Dendritic cell treated with granulocyte-macrophage colony-stimulating factor and Interleukin-4, amounts not matched to agents 40 ng/mL and 50 ng/mL, for 4 days (primary cell): ENCODE results near the gene CDC42EP4.

Source experiments
- H3K27ac Mint-ChIP-seq: one replicate; pipeline ENCODE4 v1.8.0; 2022; ENCODE audit warnings: mild to moderate bottlenecking, mixed read lengths
- H3K27me3 Mint-ChIP-seq: one replicate; pipeline ENCODE4 v1.8.0; 2022; ENCODE audit warnings: mild to moderate bottlenecking, mixed read lengths
- H3K36me3 Mint-ChIP-seq: one replicate; pipeline ENCODE4 v1.8.0; 2022; ENCODE audit warnings: low read depth, mixed read lengths
- H3K4me1 Mint-ChIP-seq: one replicate; pipeline ENCODE4 v1.8.0; 2022; ENCODE audit warnings: low read depth, mixed read lengths
- H3K4me3 Mint-ChIP-seq: one replicate; pipeline ENCODE4 v1.8.0; 2022; ENCODE audit warnings: mild to moderate bottlenecking, moderate library complexity, mixed read lengths
- H3K9me3 Mint-ChIP-seq: one replicate; pipeline ENCODE4 v1.8.0; 2022; ENCODE audit warnings: mixed read lengths
- intact Hi-C: fragments of 100-400 bp; cut with micrococcal nuclease; formaldehyde crosslinking; loops from one replicate; pipeline ENCODE4 v1.15.0; 2022

Gene CDC42EP4

GRCh38 chr17:73349647-73350046 is 37.8 kb upstream of the CDC42EP4 start:
- Mint-ChIP-seq H3K36me3 (no peaks in the 10 kb centered on the region), H3K4me3 (no peak overlapping the region), H3K27ac (no peak overlapping the region), H3K4me1 (peaks cover 5% of the 10 kb centered on the region), H3K27me3 (no peaks in the 10 kb centered on the region), H3K9me3 (no peaks in the 10 kb centered on the region)
- intact Hi-C loops, result no loop called here

GRCh38 chr17:73349138-73349537 is 37.3 kb upstream of the CDC42EP4 start:
- Mint-ChIP-seq H3K36me3 (no peaks in the 10 kb centered on the region), H3K4me1 (peaks cover 5% of the 10 kb centered on the region), H3K27ac (no peak overlapping the region), H3K4me3 (no peak overlapping the region), H3K9me3 (no peaks in the 10 kb centered on the region), H3K27me3 (no peaks in the 10 kb centered on the region)
- intact Hi-C loops, result no loop called here

- intact Hi-C loops, result no loop called here
- Mint-ChIP-seq H3K9me3 (no peaks in the 10 kb centered on the region), H3K4me1 (peaks cover 5% of the 10 kb centered on the region), H3K36me3 (no peaks in the 10 kb centered on the region), H3K4me3 (no peak overlapping the region), H3K27me3 (no peaks in the 10 kb centered on the region), H3K27ac (no peak overlapping the region)
These were observed 37.0 kb upstream of the CDC42EP4 start for GRCh38 chr17:73348829-73349095.

GRCh38 chr17:73348018-73348828 is 36.4 kb upstream of the CDC42EP4 start:
- Mint-ChIP-seq H3K4me3 (no peak overlapping the region), H3K4me1 (peaks cover 5% of the 10 kb centered on the region), H3K9me3 (no peaks in the 10 kb centered on the region), H3K36me3 (no peaks in the 10 kb centered on the region), H3K27me3 (no peaks in the 10 kb centered on the region), H3K27ac (no peak overlapping the region)
- intact Hi-C loops, result no loop called here

- Mint-ChIP-seq H3K27me3 (no peaks in the 10 kb centered on the region), H3K4me1 (peaks cover 5% of the 10 kb centered on the region)
These were observed 35.5 kb upstream of the CDC42EP4 start for GRCh38 chr17:73347351-73347750.

GRCh38 chr17:73346501-73347162 is 34.8 kb upstream of the CDC42EP4 start:
- Mint-ChIP-seq H3K4me1 (peaks cover 5% of the 10 kb centered on the region), H3K27me3 (no peaks in the 10 kb centered on the region), H3K27ac (no peak overlapping the region), H3K9me3 (no peaks in the 10 kb centered on the region), H3K4me3 (no peak overlapping the region), H3K36me3 (no peaks in the 10 kb centered on the region)
- intact Hi-C loops, result no loop called here

More at GRCh38 chr17:73347351-73347750, 35.5 kb upstream of the CDC42EP4 start:
- intact Hi-C loops, result no loop called here
- Mint-ChIP-seq H3K4me3 (no peak overlapping the region), H3K36me3 (no peaks in the 10 kb centered on the region), H3K27ac (no peak overlapping the region), H3K9me3 (no peaks in the 10 kb centered on the region)

GRCh38 chr17:73343739-73344454 is 32.1 kb upstream of the CDC42EP4 start:
- H3K4me3 Mint-ChIP-seq, result no peak overlapping the region
- intact Hi-C loops, result no loop called here
- no peaks in the 10 kb centered on the region for H3K27me3 Mint-ChIP-seq
- H3K36me3 Mint-ChIP-seq, result no peaks in the 10 kb centered on the region
- no peak overlapping the region for H3K27ac Mint-ChIP-seq
- no peaks in the 10 kb centered on the region for H3K9me3 Mint-ChIP-seq
- peaks cover 15% of the 10 kb centered on the region for H3K4me1 Mint-ChIP-seq

- peaks cover 15% of the 10 kb centered on the region for H3K4me1 Mint-ChIP-seq
These were observed 31.4 kb upstream of the CDC42EP4 start for GRCh38 chr17:73343168-73343634.

GRCh38 chr17:73342541-73343167 is 30.9 kb upstream of the CDC42EP4 start:
- intact Hi-C loops, result no loop called here
- Mint-ChIP-seq H3K36me3 (no peaks in the 10 kb centered on the region), H3K4me3 (no peak overlapping the region)

More at GRCh38 chr17:73343168-73343634, 31.4 kb upstream of the CDC42EP4 start:
- no peak overlapping the region for H3K27ac Mint-ChIP-seq
- no peaks in the 10 kb centered on the region for H3K9me3 Mint-ChIP-seq
- no peak overlapping the region for H3K4me3 Mint-ChIP-seq
- intact Hi-C loops, result no loop called here
- H3K36me3 Mint-ChIP-seq, result no peaks in the 10 kb centered on the region
- H3K27me3 Mint-ChIP-seq, result no peaks in the 10 kb centered on the region

GRCh38 chr17:73342050-73342522 is 30.3 kb upstream of the CDC42EP4 start:
- Mint-ChIP-seq H3K36me3 (no peaks in the 10 kb centered on the region), H3K27me3 (no peaks in the 10 kb centered on the region), H3K9me3 (no peaks in the 10 kb centered on the region), H3K4me3 (no peak overlapping the region), H3K27ac (no peak overlapping the region), H3K4me1 (peaks cover 10% of the 10 kb centered on the region)
- intact Hi-C loops, result no loop called here

More at GRCh38 chr17:73342541-73343167, 30.9 kb upstream of the CDC42EP4 start:
- Mint-ChIP-seq H3K27ac (no peak overlapping the region), H3K27me3 (no peaks in the 10 kb centered on the region), H3K9me3 (no peaks in the 10 kb centered on the region), H3K4me1 (peaks cover 14% of the 10 kb centered on the region)

GRCh38 chr17:73341350-73342049 is 29.7 kb upstream of the CDC42EP4 start:
- intact Hi-C loops, result no loop called here
- H3K4me1 Mint-ChIP-seq, result peaks cover 10% of the 10 kb centered on the region
- no peaks in the 10 kb centered on the region for H3K27me3 Mint-ChIP-seq
- H3K36me3 Mint-ChIP-seq, result no peaks in the 10 kb centered on the region
- no peak overlapping the region for H3K4me3 Mint-ChIP-seq
- no peak overlapping the region for H3K27ac Mint-ChIP-seq
- H3K9me3 Mint-ChIP-seq, result no peaks in the 10 kb centered on the region

GRCh38 chr17:73340093-73340596 is 28.3 kb upstream of the CDC42EP4 start:
- Mint-ChIP-seq H3K4me3 (no peak overlapping the region), H3K36me3 (no peaks in the 10 kb centered on the region), H3K9me3 (no peaks in the 10 kb centered on the region), H3K4me1 (peaks cover 10% of the 10 kb centered on the region), H3K27ac (no peak overlapping the region), H3K27me3 (no peaks in the 10 kb centered on the region)
- intact Hi-C loops, result no loop called here

- intact Hi-C loops, result no loop called here
- Mint-ChIP-seq H3K36me3 (no peaks in the 10 kb centered on the region), H3K27me3 (no peaks in the 10 kb centered on the region), H3K9me3 (no peaks in the 10 kb centered on the region), H3K27ac (no peak overlapping the region), H3K4me1 (peaks cover 10% of the 10 kb centered on the region), H3K4me3 (no peak overlapping the region)
These were observed 26.9 kb upstream of the CDC42EP4 start for GRCh38 chr17:73338566-73339197.
